ENCODE data around the gene RRAGA.
"Not testable (repeated sequence)": the region's sequence is repeated elsewhere in the genome, so short reads cannot be mapped to it uniquely, and the experiment has no call there.

Gene RRAGA

DNA sequence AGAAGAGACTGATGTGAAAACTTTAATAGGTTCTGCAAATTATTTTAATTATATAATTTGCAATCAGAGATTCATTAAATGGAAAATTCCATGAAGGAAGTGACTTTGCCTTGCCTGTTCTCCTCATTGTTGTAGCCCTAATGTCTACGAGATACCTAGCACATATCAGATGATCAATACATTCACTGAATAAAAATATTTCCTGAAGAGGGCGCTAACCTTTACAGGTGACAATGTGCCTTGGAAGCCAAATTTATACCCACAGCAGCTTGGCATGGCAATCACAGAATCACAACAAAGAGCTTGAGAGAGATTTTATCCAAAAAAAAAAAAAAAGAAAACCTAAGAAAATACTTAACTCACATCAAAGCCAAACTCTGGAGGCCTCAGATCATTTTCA, 36.1 kb downstream of the RRAGA start:
- FAIRE-seq = no peak

DNA sequence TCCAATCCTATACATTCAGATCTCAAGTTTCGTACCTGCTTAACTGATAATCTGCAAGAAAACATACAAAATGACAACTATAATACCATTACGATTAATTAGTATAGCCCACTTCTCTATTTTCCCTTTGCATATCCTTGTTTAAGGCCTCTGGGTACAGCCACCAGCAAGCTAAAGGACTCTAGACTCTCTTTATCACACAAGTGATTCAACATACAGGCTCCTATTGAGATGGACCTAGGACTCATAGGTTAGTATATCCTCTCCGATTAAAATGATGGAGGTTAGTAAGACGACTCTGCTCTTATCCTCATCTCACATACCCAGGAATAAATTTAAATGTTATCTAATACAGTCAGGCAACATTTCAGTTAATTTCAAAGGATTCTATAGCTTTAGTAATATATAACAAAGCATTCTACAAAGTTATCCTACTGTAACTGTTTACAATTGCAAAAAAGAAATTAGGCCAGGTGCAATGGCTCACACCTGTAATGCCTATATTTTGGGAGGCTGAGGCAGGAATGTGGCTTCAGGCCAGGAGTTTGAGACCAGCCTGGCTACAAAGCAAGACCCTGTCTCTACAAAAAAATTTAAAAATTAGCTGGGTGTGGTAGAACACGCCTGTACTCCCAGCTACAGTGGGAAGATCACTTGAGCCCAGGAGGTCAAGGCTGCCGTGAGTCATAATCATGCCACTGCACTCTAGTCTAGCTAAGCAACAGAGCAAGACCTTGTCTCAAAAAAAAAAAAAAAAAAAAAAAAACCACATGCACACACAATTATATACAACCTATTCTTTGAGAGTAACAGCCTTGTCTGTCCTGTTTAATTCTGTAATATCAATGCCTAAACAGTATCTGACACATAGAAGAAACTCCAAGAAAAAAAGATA, 38.1 kb downstream of the RRAGA start:
- FAIRE-seq (no peak), DNase-seq (ENCODE audit: low spot score) (no peak)

More for the DNA sequence above, 36.1 kb downstream of the RRAGA start:
- DNase-seq (ENCODE audit: low spot score) = no peak

DNA sequence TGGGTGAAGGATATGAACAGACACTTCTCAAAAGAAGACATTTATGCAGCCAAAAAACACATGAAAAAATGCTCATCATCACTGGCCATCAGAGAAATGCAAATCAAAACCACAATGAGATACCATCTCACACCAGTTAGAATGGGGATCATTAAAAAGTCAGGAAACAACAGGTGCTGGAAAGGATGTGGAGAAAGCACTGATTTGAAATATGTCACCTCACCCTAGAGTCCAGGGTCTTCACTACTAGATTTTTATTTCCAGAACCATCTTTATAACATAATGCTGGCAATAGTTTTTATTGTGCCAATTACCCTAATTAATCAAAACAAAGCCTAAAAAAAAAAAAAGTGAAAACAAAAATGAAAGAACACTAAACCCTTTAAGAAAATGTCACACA, 48.2 kb downstream of the RRAGA start:
- DNase-seq (ENCODE audit: low spot score); FAIRE-seq: not testable (repeated sequence)
